Sigmoid colon (tissue), 3 donors: Measurements from ENCODE around the gene RABGAP1L.

ENCODE experiments used
- CTCF ChIP-seq, 4 experiments: fragments of 450-650 bp in 3 of 4; fragments of 200-600 bp in 1 of 4; IDR thresholded peaks; one replicate each; pipeline ENCODE4 v1.5.1; 2016 to 2019; ENCODE audit warnings: antibody characterized with exemption in 4 of 4, mild to moderate bottlenecking in 3 of 4, moderate library complexity in 2 of 4
- POLR2A ChIP-seq, 2 donors: fragments of 450-650 bp; IDR thresholded peaks; one replicate each; pipeline ENCODE4 v1.6.1; 2016; ENCODE audit warnings: antibody characterized with exemption in 2 of 2, mild to moderate bottlenecking in 2 of 2, moderate library complexity in 2 of 2

- TF ChIP-seq CTCF (IDR thresholded peaks at IDR 0.05) (no peak), POLR2A (IDR thresholded peaks at IDR 0.05) (no peak)
These were observed 50.2 kb downstream of the RABGAP1L start for GRCh38 chr1:174209347-174210187.
